GM21786 (cell line): ENCODE results near the gene TOP2B.

ENCODE experiments used
- ATAC-seq: cut with Tn5 transposase; IDR thresholded peaks from one replicate; pipeline ENCODE4 v1.9.1; 2021; ENCODE audit not compliant: unreplicated experiment

The TOP2B gene

GRCh38 chr3:25664812-25665314 lies at the start of gene TOP2B:
TSS of gene TOP2B (minus strand) at chr3:25664907. CDS start at chr3:25664297, 610 bp downstream.
- ATAC-seq, result peak; percentile 82

GRCh38 chr3:25713341-25713985 lies 48.8 kb upstream of the TOP2B start:
- no peak for ATAC-seq

- no peak for ATAC-seq
Measured at GRCh38 chr3:25711090-25711489, 46.4 kb upstream of the TOP2B start.

GRCh38 chr3:25708036-25708435 lies 43.3 kb upstream of the TOP2B start:
- ATAC-seq, result no peak

- ATAC-seq, result no peak
Measured at GRCh38 chr3:25707268-25707926, 42.7 kb upstream of the TOP2B start.

GRCh38 chr3:25706213-25706612 lies 41.5 kb upstream of the TOP2B start:
- no peak for ATAC-seq

- ATAC-seq, result no peak
Measured at GRCh38 chr3:25697553-25697952, 32.8 kb upstream of the TOP2B start.

GRCh38 chr3:25695731-25696420 lies 31.2 kb upstream of the TOP2B start:
- no peak for ATAC-seq

GRCh38 chr3:25693238-25693637 lies 28.5 kb upstream of the TOP2B start:
- ATAC-seq, result no peak

- no peak for ATAC-seq
Measured at GRCh38 chr3:25692341-25692740, 27.6 kb upstream of the TOP2B start.

- ATAC-seq, result no peak
Measured at GRCh38 chr3:25690768-25691533, 26.2 kb upstream of the TOP2B start.

- ATAC-seq, result no peak
Measured at GRCh38 chr3:25689226-25689625, 24.5 kb upstream of the TOP2B start.

- ATAC-seq, result no peak
Measured at GRCh38 chr3:25687742-25688141, 23.0 kb upstream of the TOP2B start.

- ATAC-seq, result no peak
Measured at GRCh38 chr3:25686766-25687165, 22.1 kb upstream of the TOP2B start.

- ATAC-seq, result no peak
Measured at GRCh38 chr3:25683882-25684281, 19.2 kb upstream of the TOP2B start.

GRCh38 chr3:25683410-25683809 lies 18.7 kb upstream of the TOP2B start:
- no peak for ATAC-seq

GRCh38 chr3:25679642-25680302 lies 15.1 kb upstream of the TOP2B start:
- ATAC-seq, result no peak

- ATAC-seq, result no peak
Measured at GRCh38 chr3:25679166-25679565, 14.5 kb upstream of the TOP2B start.

GRCh38 chr3:25678581-25678980 lies 13.9 kb upstream of the TOP2B start:
- ATAC-seq, result no peak

GRCh38 chr3:25677121-25677520 lies 12.4 kb upstream of the TOP2B start:
- no peak for ATAC-seq

GRCh38 chr3:25674670-25675069 lies 10.0 kb upstream of the TOP2B start:
- no peak for ATAC-seq
